ENCODE results near the gene AQP12A.

AQP12A gene

DNA sequence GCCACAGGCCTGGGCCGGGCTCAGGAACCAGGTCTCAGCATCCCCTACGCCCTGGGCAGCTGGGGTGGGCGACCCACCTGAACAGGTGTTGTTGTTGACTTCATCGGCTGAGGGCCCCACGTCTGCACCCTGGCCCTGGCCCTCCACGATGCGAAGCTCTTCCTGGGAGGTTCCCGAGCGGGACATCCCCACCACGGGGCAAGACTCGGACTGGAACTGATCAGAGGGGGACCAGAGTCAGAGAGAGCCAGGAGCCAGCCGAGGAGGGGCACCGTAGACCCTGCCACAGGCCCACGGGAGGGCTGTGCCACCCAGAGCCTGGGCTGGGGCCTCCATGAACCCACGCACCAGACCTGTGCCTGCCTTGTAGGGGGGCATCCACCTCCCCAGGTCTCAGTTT lies 54.3 kb downstream of the AQP12A start:
- no peak for TF ChIP-seq SIN3A (IDR thresholded peaks at IDR 0.05; ENCODE audit: borderline replicate concordance, insufficient read depth, low read length)
- no peak for TF ChIP-seq FOXP2 (optimal IDR thresholded peaks at IDR 0.05; ENCODE audit: borderline replicate concordance, extremely low read depth, extremely low read length, insufficient read depth)
- no peak for TF ChIP-seq POLR2AphosphoS5 (IDR thresholded peaks at IDR 0.05; ENCODE audit: low read depth, low read length)
- TF ChIP-seq, protein P1, sequence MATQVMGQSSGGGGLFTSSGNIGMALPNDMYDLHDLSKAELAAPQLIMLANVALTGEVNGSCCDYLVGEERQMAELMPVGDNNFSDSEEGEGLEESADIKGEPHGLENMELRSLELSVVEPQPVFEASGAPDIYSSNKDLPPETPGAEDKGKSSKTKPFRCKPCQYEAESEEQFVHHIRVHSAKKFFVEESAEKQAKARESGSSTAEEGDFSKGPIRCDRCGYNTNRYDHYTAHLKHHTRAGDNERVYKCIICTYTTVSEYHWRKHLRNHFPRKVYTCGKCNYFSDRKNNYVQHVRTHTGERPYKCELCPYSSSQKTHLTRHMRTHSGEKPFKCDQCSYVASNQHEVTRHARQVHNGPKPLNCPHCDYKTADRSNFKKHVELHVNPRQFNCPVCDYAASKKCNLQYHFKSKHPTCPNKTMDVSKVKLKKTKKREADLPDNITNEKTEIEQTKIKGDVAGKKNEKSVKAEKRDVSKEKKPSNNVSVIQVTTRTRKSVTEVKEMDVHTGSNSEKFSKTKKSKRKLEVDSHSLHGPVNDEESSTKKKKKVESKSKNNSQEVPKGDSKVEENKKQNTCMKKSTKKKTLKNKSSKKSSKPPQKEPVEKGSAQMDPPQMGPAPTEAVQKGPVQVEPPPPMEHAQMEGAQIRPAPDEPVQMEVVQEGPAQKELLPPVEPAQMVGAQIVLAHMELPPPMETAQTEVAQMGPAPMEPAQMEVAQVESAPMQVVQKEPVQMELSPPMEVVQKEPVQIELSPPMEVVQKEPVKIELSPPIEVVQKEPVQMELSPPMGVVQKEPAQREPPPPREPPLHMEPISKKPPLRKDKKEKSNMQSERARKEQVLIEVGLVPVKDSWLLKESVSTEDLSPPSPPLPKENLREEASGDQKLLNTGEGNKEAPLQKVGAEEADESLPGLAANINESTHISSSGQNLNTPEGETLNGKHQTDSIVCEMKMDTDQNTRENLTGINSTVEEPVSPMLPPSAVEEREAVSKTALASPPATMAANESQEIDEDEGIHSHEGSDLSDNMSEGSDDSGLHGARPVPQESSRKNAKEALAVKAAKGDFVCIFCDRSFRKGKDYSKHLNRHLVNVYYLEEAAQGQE (IDR thresholded peaks at IDR 0.05; ENCODE audit: insufficient read depth in 1 of 2, low read depth in 2 of 2, low read length in 2 of 2) = no peak

DNA sequence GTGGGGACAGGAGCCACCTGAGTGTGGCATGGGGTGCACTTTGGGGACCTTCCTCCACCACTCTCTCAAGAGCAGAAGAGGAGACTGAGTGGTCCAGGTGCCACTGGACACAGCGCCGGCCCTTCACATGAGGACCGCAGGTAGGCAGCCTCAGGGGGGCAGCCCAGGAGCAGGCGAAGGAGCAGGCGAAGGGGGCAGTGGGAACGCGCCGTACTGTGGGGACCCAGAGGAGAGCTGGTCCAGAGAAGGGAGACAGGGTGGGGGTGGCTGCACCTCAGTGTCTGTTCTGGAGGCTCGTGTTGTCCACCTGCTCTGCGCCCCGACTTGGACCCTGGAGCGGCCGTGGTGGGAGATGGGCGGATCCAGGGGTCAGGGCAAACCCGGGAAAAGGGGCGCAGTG lies 55.0 kb downstream of the AQP12A start:
- TF ChIP-seq POLR2AphosphoS5 (IDR thresholded peaks at IDR 0.05; ENCODE audit: low read depth, low read length) (no peak), SIN3A (IDR thresholded peaks at IDR 0.05; ENCODE audit: borderline replicate concordance, insufficient read depth, low read length) (no peak), FOXP2 (optimal IDR thresholded peaks at IDR 0.05; ENCODE audit: borderline replicate concordance, extremely low read depth, extremely low read length, insufficient read depth) (no peak), TAF1 (IDR thresholded peaks at IDR 0.05; ENCODE audit: borderline replicate concordance, insufficient read depth, low read length) (no peak)
- TF ChIP-seq, protein P1 (IDR thresholded peaks at IDR 0.05; ENCODE audit: insufficient read depth in 1 of 2, low read depth in 2 of 2, low read length in 2 of 2) = no peak

DNA sequence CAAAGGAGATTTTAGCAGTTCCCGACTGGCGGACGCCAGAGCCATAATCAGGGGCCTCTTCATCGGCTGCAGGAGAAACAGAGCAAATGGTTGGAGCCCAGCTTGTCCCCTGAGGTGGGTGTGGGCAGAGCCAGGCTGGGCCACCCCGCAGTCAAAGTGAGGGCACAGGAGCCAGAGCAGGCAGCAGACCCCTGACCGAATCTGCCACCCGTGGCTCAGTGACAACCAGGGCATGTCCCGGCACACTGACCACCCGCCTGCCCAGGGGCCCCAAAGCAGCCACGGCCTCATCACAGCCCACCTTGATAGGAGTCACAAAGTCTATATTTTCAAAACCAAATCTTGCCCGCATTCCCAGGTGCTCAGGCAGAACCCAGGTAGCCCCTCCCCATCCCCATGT lies 55.6 kb downstream of the AQP12A start:
- TF ChIP-seq FOXP2 (optimal IDR thresholded peaks at IDR 0.05; ENCODE audit: borderline replicate concordance, extremely low read depth, extremely low read length, insufficient read depth) = no peak
- no peak for TF ChIP-seq SIN3A (IDR thresholded peaks at IDR 0.05; ENCODE audit: borderline replicate concordance, insufficient read depth, low read length)
- TF ChIP-seq, protein P1 (IDR thresholded peaks at IDR 0.05; ENCODE audit: insufficient read depth in 1 of 2, low read depth in 2 of 2, low read length in 2 of 2) = no peak
- TF ChIP-seq TAF1 (IDR thresholded peaks at IDR 0.05; ENCODE audit: borderline replicate concordance, insufficient read depth, low read length) = no peak
- TF ChIP-seq POLR2AphosphoS5 (IDR thresholded peaks at IDR 0.05; ENCODE audit: low read depth, low read length) = no peak
